ENCODE data around the gene PRDM16. TPM values are rescaled to one million over a fixed set of nuclear protein-coding genes. Genes with fewer than 3 reads are reported as not detected.

PRDM16 gene
- polyA plus RNA-seq, 10 donors: 0.47 to 1.5 (median 0.92) TPM

DNA sequence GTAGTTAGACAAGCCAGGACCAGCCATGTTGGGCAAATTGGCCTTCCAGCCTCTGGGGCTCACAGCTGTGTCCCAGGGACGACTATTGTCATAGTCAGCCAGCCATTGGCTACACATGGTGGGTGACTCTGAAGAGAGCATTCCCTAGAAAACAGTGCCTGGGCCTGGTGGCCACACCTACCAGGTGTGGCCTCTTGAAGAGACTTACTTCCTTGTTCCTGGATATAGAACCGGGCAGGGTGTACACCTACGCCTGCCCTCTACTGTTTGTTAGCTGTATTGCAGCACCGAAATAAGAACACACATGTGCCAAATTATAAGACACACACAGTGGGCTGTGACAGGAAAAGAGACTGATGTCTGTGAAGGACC, 250.9 kb downstream of the PRDM16 start:
- DNase-seq: peak in 1 of 3 donors; percentile 54

DNA sequence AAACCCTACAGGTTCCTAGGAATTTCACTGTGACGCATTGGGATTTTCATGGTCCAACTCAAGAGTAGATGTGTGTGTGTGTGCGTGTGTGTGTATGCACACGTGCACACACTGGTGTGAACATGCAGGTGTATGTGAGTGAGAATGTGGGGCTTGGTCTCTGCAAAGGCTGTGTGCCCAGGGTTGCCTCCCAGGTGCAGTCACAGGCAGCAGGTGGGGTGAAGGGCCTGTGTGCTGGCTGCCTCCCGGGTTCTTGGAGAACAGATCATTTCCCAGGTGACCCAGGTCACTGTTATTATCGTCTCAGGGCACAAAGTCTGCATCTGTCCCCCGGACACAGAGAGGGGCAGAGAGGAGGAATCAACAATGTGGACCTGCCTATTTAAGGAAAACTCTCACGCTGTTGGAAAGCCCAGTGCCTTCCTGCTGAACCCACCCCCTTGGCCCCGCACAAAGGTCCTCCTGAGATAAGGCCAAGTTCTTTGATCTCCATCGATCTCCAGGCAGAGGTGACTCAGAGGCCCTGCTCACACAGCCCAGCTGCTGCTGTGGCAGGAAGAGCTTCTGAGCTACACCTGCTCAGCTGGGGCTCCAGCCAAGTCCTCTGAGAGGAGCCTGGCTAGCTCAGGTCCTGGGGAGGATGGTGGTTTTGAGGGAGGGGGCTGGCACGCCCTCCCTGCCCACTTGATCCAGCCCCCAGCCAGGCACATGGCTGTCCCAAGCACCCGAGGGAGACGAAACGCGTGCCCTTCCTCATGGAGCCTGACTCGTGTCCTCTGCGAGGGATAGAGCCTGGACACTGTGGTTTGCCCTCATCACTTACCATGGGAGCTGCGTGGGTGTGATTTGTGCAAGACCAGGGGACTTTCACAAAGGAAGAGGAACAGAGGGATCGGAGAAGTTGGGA, 251.5 kb downstream of the PRDM16 start:
- no peak for DNase-seq

DNA sequence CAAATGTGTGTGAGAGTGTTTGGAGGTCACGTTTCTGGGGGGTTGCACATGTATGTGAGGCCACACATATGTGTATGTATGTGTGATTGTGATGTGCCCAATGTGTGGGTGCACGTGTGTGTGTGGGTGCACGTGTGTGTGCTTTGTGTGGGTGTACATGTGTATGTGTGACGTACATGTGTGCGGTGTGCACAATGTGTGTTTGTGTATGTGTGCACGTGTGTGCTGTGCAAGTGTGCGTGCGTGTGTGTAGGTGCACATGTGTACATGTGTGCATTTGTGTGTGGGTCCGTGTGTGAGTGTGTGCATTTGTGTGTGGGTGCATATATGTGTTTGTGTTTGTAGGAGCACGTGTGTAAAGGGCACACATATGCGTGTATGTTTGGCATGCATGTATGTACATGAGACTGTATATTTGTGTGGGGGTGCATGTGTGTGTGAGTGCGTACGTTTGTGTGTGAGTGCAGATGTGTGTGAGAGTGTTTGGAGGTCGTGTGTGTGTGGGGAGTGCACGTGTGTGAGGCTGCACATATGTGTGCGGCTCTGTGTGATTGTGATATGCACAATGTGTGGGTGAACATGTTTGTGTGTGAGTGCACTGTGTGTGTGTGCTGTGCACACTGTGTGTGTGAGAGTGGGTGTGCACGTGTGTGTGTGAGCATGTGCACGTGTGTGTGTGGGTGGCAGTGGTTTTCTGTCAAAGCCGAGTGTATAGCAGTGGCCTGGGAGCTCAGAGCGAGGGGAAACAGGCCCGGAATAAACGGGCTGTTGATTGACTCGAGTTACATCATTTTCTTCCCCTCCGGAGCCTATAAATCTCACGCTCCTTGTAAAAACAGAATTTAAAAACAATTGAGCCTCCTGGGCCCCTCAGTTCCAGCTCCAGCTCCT, 252.8 kb downstream of the PRDM16 start:
- DNase-seq: no peak

DNA sequence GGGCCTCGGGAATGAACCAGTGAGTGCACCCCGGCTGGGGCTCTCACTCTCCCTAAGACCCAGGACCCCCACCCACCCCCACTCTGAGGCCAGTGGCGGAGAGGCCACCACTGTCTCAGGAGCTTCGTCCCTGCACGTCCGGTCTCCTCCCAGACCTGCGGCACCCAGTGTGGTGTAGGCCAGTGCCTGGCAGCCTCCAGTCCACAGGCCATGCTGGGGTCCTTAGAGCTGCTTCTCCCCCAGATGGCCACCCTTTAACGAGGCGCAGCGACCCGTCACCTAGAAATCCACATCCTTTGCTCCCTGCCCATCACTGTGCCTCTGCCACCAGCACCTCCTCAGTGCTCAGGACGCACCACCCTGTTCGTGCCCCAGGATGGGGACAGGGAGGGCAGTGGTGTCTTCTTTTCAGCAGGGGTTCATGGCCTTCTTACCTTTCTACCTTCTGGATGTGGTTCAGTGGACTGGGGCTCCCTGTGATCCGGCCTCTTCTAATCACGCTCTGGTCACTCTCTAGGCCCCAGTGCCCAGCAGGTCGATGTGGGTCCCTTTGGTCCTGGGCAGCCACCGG, 253.5 kb downstream of the PRDM16 start:
- no peak for DNase-seq

DNA sequence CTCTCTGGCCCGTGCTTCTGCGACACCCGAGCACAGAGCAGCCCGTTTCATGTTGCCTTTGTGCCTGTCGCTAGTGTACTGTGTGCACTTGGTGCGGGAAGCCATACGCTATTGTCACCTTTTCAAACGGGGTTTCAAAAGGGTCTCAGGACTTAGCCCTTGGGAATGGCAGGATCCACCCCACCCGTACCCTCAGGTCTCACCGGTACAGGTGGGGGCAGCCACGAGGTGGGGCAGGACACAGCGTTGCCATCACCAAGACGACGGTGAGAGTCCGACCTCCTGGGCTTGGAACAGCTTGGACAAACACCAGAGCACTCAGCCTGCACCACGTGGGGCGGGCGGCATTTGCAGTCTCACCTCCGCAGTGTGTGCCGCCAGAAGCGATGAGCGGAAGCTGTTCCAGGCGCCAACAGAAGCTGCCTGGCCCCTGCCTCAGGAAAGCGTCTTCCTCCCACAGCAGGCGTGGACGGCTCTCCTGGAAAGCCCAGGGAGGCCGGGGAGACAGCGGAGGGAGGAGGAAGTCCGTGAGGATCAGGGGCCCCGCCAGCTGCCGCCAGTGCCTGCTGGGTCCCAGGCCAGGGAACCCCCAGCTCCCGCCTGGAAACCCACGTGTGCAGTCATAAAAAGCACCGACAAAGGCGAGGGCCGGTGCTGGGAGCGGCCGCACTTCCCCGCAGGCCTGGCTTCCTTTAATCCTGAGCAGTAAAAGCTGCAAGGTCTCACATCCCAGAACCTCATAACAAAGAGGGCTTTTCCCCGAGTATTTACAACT, 254.2 kb downstream of the PRDM16 start:
- DNase-seq: peak in 1 of 3 donors; percentile 46

DNA sequence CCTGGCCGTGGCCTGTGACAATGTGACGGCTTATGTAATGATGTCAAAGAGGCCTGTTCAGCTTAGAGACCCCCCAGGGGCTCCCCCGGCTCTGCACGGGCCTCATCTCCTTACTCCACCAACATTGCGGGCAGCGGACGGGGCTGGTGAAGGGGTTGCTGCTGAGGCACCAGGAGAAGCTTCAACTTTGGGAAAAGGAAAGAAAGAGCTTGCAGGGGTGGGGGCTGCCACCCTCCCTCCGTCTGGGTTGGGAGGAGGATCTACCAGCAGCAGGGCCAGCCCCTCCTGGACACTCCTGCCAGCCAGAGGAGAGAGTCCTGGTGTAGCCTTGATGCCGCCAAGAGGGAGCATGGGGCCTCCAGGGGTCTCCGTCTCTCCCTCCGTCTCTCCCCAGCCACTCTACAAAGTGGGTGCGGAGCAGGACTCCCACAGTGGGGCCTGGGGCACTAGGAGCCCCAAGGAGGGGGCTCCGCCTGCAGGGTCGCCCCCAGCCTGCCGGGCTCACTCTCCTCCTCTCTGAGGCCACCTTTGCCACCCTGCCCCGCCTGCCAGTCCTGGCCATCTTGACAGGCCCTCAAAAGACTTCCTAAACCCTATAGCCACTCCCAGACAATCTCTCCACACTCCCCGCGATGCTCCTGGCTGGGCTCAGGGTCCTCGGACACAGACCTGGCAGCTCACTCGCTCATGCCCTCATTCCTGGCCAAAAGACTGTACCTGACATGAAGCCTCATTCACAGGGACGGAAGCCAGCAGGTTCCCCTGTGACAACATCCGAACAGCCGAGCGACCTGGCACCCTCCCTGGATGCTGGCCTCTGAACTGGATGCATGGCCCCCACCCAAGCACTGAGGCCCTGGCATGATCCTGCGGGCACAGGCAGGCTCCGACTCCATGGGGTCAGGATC, 255.0 kb downstream of the PRDM16 start:
- DNase-seq: no peak

DNA sequence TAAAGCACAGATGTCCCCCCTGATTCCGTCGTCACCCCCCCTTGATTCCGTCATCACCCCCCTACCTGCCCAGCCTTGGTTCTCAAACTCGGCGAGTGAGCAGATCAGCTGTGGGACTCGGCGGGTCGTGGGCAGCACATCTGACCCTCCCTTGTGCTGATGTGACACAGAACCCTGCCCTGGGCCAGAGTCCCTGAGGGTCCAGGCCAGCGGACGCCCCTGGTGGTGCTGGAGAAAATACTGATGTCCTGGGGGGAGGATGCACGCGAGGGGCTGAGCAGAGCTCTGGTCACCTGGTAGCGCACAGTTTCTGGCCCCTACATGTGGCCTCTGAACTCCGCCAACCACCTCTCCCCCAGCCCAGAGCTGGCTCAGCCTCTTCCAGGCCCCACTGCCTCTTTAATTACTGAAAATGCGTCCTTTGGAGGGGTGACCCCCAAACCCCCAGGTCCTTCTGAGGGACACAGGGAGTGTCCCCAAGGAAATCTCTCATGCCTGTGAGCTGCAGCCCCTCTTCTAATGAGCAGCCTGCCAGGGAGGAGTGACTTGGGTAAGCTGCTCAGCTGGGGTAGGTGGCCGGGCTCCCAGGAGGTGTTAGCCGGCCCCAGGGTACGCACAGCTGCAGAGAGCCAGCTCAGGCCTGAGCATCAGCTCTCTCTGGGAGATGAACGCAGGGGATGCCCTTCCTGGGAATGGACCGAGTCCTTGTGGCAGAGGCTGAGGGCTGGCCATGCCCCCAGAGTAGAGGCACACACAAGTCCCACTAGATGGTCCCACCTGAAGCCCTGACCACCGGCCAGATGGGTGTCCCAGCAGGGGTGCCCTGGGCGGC, 255.9 kb downstream of the PRDM16 start:
- no peak for DNase-seq

DNA sequence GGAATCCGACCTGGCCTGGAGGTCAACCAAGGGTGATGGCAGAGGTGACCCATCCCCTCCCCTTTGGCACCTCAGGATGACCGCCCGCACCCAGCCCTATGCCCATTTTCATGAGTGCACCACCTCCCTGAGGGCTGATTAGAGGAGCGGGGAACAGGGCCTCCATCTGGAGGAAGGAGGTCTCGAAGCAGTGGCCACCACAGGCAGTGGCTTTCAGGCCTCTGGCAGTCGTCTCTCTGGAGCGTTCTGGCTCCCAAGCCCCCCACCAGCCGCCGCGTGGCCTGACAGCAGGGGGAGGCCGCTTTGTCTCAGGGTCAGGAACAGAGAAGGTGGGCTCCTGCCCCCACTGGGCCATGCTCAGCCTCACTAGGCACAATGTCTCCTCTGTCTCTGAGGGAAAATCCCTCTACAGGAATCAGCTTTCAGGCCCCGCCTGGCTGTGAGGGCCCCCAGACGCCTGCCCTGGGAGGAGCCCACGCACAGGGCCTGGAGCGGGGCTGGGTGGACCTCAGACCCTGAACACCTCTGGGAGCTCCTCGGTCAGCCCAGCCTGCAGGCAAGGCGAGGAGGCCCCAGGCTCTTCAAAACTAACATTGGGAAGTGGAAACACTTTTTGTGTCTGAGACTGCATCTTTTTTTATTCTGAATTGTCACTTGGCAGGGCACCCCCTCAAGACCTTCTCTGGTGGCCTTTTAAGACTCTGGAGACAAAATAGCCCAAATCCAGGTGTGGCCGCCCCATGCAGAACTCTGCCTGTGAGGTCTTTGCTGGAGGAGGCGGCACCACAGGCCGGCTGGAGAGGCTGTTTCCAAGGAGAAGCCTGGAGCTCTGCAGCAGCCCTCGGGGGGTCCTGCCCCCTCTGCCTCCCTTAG, 257.7 kb downstream of the PRDM16 start:
- DNase-seq: no peak

DNA sequence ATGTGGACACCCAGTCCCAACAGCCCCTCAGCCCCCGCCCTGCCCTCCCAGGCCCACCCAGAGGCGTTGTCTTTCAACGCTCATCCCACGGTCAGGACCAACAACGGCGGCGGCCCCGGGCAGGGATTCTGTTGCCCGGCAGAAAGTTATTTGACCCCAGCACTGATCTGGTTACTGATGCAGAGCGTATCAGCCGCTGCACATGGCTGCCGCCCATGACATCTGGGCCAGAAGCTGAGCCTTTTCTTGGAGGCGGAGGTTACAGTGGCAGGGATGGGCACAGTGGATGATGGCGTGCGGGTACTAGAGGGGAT, 258.3 kb downstream of the PRDM16 start:
- DNase-seq: no peak

DNA sequence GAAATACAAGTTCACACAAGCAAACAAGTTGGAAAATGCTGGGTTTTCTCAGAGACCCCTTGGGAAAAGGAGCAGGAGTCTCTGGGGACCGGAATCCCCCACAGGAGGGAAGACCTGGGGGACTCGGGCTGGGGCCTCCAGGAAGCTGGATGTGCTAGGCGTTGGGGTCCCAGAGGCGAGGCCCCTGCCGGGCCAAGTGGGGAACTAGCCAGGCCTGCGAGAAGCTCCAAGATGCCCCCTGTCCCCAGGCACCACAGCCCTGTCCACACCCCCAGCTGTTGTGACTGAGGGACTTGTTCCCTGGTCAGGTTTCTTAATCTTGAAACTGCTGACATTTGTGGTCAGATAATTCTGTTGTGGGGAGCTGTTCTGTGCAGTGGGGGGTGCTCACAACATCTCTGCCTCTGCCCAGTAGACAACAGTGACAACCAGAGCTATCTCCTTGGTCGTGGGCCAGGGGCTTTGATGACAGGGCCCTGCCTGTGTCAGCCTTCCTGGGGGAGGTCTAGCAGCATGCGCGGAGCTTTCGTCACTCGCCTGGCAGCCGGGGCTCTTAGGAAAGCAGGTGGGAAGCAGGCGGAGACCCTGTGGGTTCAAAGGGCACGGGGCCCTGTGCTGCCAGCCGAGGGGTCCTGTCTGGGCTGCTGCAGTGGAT, 259.1 kb downstream of the PRDM16 start:
- no peak for DNase-seq

DNA sequence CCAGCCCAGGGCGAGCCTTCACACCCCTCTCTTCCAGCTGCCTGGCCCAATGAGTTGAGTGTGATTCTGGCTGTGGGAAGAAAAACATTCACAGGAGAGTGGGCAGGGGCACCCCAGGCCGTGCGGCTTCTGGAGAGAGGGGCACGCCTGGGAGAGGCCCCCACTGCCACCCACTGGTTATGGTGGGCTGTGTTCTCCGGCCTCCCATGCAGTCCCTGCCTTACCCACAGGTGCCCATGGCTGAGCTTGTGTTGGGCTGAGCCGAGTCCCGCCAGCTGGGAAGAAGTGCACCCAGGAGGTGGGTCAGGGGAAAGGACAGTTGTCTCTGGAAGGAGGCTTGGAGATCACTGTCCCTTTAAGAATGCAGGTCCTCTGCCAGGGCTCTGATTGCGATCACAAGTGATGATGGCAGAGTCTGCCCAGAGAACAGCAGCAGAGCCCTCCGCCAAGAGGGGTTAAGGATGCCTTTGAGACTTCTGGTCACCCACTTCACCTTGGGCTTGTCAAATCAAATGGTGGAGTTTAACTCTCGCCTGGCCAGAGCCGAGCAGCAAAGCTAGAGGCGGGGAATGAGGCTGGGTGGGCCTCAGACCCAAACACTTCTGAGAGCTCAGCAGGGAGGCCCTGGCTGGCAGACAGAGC, 260.8 kb downstream of the PRDM16 start:
- DNase-seq: no peak

DNA sequence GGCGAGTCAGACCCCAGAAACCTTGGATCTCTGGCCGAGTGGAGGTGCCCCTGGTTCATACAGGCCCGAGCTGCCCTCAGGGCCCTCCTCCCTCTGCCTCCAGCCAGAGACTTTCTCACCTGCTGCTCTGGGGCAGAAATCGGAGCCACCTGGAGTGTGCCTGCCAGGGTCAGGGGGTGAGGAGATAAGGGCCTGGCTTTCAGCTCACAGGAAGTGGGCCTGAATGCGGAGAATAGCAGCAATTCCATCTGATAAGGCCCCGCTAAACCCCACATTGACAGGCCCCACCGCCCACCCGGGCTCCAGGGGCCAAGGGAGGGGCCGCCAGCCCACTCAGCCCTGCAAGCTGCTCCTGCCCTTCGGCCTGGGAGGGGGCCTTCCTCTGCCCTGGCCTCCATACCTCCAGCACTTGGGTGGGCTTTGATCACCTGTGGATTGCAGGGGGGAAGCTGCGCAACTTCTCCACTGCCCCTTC, 261.8 kb downstream of the PRDM16 start:
- DNase-seq: no peak

DNA sequence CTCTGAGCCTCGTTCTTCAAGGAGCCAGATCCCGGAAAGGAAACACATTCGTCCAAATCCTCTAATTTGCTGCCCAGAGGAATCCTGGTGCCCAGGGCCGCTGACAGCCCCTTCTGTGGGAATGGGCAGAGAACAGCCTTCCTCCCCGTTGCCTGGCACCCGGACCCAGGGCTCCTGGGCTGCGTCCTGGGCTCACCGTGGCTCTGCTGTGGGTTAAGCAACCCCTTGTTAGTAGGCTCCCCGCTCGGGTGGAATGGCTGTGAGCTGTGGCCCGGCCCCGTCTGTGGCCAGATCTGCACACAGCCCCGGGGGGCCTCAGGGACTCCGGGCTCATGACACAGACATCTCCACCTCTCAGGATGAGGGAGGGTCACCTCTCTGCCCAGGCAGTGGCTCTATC, 262.6 kb downstream of the PRDM16 start:
- no peak for DNase-seq

DNA sequence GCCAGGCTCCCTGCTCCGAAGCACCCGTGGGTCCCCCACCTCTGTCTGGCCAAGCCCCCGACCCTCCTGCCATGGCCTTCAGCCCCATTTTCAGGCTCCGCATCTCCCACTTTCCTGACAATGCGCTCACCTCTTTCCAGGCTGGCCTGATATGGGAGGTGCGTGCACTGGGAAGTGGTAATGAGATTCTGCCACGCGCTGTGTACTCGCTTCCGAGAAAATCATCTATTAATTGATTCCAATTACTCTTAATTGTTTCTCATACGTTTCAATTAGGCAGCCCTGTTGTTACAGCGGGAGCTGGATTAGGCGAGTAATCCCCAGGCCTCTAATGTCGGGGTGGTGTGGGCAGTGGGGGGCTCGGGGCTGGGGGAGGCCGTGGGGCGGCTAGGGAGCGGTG, 263.0 kb downstream of the PRDM16 start:
- DNase-seq: no peak

DNA sequence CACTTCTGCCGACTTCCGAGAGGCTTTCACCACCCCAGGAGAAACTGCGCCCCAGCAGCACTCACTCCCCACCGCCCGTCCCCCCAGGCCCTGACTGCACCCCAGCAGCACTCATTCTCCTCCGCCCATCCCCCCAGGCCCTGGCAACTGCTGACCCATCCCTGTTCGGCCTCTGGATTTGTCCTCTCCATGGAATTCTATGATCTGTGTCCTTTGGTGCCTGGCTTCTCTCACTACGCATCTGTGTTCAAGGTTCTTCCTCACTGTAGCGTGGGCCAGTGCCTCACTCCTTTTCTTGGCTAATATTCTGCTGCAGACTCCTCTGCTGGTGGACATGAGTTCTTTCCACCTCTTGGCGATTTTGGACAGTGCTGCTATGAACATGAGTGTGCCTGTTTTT, 263.7 kb downstream of the PRDM16 start:
- DNase-seq: no peak

DNA sequence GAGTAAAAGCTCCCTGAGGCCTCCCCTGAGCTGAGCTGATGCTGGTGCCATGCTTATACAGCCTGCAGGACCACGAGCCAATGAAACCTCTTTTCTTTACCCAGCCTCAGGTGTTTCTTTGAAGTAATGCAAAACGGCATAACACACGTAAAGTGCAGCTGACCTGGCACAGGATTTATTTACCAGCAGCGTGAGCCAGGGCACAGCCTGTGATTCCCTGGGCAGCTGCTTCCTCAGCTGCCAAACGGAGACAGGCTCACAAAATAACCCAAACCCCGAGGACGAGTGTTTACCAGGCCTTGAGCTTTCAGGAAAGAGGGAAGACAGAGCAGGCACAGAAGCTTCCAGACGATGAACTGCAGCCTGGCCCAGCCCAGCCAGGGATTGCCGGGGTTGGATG, 264.9 kb downstream of the PRDM16 start:
- peak in 1 of 3 donors; percentile 22 for DNase-seq

DNA sequence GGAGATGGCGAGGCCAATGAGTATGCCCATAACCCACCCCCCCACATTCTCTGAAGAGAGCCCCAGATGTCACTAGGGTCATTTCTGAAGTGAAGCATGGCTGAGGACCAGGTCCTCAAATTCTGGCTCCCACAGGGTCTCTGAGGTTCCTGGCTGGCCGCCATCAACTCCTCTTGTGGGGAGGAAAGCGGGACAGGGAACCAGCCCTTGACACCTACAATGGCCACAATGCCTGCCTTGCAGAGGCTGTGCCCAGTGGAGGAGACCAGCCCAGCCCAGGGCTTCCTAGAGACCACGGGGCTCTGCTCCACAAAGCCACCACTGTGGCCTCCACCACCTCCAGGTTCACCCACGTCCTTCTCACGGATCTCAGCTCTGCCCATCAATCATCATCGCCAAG, 265.4 kb downstream of the PRDM16 start:
- no peak for DNase-seq
